NCI-H345 treated with DMSO at 0.1 percent for 48 hours (cell line): Measurements from ENCODE around the gene VPREB3.

Source experiments
- DNase-seq: peaks from one replicate; lab custom pipeline; 2025; ENCODE audit not compliant: unreplicated experiment; lab: John Stamatoyannopoulos, UW

VPREB3 gene

GRCh38 chr22:23783265-23784150 lies 29.3 kb upstream of the VPREB3 start:
- no peak for DNase-seq

- no peak for DNase-seq
Measured at GRCh38 chr22:23782703-23783102, 28.5 kb upstream of the VPREB3 start.

DNA sequence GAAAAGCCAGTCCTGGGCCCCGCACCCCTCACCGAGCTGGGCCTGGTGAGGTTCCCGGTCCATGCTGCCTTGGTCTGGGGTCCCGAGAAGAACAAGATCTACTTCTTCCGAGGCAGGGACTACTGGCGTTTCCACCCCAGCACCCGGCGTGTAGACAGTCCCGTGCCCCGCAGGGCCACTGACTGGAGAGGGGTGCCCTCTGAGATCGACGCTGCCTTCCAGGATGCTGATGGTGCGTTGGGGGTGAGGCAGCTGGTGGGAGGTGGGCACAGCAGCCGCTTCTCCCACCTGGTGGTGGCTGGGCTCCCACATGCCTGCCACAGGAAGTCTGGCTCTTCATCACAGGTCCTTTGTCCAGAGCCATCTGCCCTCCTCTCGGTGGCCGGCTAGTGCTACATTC lies 28.0 kb upstream of the VPREB3 start:
- no peak for DNase-seq

GRCh38 chr22:23781511-23782183 lies 27.4 kb upstream of the VPREB3 start:
- DNase-seq, result no peak

DNA sequence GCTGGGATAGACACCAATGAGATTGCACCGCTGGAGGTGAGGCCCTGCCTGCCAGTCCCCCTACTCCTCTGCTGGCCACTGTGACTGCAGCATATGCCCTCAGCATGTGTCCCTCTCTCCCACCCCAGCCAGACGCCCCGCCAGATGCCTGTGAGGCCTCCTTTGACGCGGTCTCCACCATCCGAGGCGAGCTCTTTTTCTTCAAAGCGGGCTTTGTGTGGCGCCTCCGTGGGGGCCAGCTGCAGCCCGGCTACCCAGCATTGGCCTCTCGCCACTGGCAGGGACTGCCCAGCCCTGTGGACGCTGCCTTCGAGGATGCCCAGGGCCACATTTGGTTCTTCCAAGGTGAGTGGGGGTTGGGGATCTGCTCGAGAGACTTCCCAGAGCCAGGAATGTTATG lies 26.8 kb upstream of the VPREB3 start:
- no peak for DNase-seq

GRCh38 chr22:23780146-23780748 lies 26.0 kb upstream of the VPREB3 start:
- DNase-seq, result no peak

GRCh38 chr22:23779731-23780130 lies 25.5 kb upstream of the VPREB3 start:
- DNase-seq, result no peak

GRCh38 chr22:23779083-23779482 lies 24.9 kb upstream of the VPREB3 start:
- no peak for DNase-seq

GRCh38 chr22:23778577-23778900 lies 24.3 kb upstream of the VPREB3 start:
- no peak for DNase-seq

- no peak for DNase-seq
Measured at GRCh38 chr22:23777776-23778576, 23.8 kb upstream of the VPREB3 start.

- no peak for DNase-seq
Measured at GRCh38 chr22:23775779-23776375, 21.7 kb upstream of the VPREB3 start.

- DNase-seq, result no peak
Measured at GRCh38 chr22:23774922-23775436, 20.8 kb upstream of the VPREB3 start.

DNA sequence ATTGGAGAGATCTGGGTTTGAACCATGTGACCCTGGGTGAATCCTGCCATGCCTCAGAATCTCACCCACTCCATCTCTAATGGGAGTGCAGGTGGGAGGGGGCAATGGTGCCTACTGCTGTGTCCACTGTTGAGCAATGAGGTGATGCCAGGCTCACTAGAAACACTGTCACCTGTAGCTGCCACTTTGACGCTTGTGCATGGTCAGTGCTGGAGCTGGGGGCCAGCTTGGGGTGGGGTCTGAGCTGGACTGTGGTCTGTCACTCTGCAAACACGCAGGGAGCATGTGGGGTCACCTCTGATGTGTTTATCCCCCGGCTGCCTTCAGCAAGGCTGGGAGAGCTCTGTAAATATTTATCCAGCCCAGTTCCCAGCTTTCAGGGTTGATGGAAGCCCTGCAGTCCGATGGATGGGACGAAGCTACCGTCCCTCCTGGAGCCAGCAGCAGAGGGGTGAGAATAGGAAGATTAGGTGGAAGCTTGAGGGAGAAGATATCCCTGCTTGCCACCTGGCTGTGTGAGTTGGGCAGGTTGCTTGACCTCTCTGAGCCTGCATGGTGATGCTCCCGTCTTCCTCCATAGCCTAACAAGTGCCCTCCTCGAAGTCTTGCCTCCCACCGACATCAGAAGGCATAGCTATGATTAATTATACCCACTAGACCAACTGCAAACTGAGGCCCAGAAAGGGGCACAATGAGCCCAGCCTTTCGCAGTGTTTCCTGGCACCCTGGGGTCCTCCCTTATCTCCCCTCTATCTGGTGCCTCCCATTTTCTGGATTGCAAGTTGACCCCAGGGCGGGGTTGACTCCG lies 20.1 kb upstream of the VPREB3 start:
- no peak for DNase-seq

GRCh38 chr22:23773483-23774113 lies 19.4 kb upstream of the VPREB3 start:
- no peak for DNase-seq

DNA sequence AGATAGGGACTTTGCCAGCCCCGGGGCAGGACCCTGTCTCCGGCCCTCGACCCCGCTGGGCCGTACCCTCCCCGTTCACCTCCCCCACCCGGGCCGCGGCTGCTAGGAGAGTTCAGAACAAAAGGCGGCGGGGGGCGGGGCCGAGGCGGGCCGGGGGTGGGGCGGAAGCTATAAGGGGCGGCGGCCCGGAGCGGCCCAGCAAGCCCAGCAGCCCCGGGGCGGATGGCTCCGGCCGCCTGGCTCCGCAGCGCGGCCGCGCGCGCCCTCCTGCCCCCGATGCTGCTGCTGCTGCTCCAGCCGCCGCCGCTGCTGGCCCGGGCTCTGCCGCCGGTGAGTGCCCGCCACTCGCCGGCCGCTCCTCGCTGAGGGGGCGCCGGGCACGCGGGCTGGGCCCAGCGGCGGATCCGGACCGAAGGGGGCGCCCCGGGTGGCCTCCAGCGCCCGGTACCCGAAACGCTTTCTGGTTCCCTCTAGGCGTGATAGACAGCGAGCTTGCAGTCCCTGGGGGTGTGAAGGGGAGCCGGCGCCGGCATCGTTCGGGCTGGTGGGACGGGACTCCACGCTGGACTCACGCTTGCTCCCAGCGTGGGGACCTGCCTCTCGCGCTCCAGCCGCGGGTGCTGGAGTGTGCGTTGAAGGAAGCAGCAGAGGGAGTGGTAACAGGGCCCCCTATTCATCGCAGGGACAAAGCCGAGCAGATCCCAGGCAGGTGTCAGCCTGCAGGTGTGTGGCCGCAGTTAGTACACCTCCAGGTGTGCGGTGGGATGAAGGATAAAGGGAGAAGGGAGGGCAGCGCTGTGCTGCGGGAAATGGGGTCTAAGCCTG lies 18.6 kb upstream of the VPREB3 start, which contains the start of gene MMP11:
MMP11 (plus strand) TSS at position 201 of the 825 bp plus-strand sequence; CDS start at position 223, 22 bp downstream.
- DNase-seq, result peak; percentile 57

DNA sequence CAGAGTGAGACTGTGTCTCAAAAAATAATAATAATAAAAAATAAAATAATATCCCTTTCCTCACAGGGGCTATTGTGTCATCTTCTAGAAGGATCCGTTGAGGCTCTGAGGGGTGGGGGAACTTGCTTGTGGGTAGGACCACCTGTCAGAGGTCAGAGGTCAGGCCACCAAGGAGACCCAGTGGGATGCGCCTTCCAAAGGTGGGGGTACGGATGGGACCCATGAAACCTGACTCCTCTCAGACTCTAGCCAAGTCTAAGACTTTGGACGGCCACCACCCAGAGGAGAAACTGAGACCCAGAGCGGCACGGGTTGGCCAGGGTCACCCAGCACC lies 18.1 kb upstream of the VPREB3 start:
- no peak for DNase-seq

DNA sequence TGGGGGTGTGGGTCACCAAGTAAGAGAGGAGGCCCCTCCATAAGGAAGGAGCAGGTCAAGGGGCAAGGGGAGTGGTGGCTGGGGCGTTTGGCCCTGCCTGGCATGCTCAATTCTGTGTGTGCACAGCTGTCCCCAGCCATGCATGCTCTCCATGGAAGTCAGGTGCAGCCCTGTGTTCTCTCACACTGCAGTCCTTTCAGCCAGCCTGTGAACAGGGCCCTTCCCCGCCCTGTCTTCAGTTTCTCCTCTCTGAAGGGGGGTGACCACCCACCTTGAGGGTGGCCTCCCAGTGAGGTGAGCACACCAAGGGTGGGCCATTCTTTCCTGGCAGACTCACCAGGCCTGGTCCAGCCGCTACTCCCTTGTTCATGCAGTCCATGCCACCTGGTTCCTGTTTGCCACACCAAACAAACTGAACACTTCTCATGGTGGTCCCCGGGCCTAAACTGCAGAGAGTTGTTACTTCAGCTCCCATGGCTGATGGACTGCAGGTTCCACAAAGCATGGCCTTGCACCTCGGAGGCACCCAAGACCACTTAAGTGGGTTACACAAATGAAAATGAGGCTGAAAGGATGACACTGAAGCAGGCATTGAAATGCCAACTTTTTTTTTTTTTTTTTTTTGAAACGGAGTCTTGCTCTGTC lies 15.2 kb upstream of the VPREB3 start:
- DNase-seq, result peak; percentile 48
